HepG2 (cell line): ENCODE data around the gene NDUFB10. TPM values are rescaled to one million over a fixed set of nuclear protein-coding genes. Genes with fewer than 3 reads are reported as not detected.

ENCODE experiments used
- BCL6 ChIP-seq: IDR thresholded peaks from 2 replicates; pipeline ENCODE4 v1.6.1; 2016; ENCODE audit warnings: missing genetic modification reagents, missing compliant biosample characterization
- DNMT3B ChIP-seq: conservative IDR thresholded peaks from 2 replicates; pipeline ENCODE4 v1.6.1; 2016; ENCODE audit warnings: missing biosample characterization, control low read depth
- E2F1 ChIP-seq: sonication (generic); formaldehyde crosslinking; IDR thresholded peaks from 2 replicates; pipeline ENCODE4 v1.5.0; 2020; ENCODE audit warnings: missing genetic modification reagents
- HNF4G ChIP-seq, 2 experiments: sonication (generic) in 1 of 2; formaldehyde crosslinking in 1 of 2; IDR thresholded peaks; 2 replicates each; pipeline versions ENCODE4 v1.4.0 to v1.6.1; 2011 to 2020; ENCODE audit warnings: borderline replicate concordance in 2 of 2, low read depth in 2 of 2, mild to moderate bottlenecking in 2 of 2, low read length in 1 of 2, missing genetic modification reagents in 1 of 2, moderate library complexity in 1 of 2
- IRF2 ChIP-seq: IDR thresholded peaks from 2 replicates; pipeline ENCODE4 v1.6.1; 2018; ENCODE audit warnings: missing genetic modification reagents, missing compliant biosample characterization
- JDP2 ChIP-seq: sonication (generic); formaldehyde crosslinking; IDR thresholded peaks from 2 replicates; pipeline ENCODE4 v1.8.1; 2022; ENCODE audit warnings: missing genetic modification reagents, borderline replicate concordance
- KAT7 ChIP-seq: IDR thresholded peaks from 2 replicates; pipeline ENCODE4 v1.6.1; 2018; ENCODE audit warnings: borderline replicate concordance, missing compliant biosample characterization
- MYPOP ChIP-seq: sonication (generic); formaldehyde crosslinking; IDR thresholded peaks from 2 replicates; pipeline ENCODE4 v1.8.1; 2023; ENCODE audit warnings: mild to moderate bottlenecking, moderate library complexity, missing genetic modification reagents
- PHF21A ChIP-seq: sonication (generic); formaldehyde crosslinking; IDR thresholded peaks from 2 replicates; pipeline ENCODE4 v1.5.0; 2020; ENCODE audit warnings: mild to moderate bottlenecking, missing genetic modification reagents
- POGK ChIP-seq: sonication (generic); formaldehyde crosslinking; conservative IDR thresholded peaks from 2 replicates; pipeline ENCODE4 v1.8.0; 2022; ENCODE audit warnings: mild to moderate bottlenecking, moderate library complexity, missing genetic modification reagents
- REXO4 ChIP-seq: sonication (generic); formaldehyde crosslinking; IDR thresholded peaks from 2 replicates; pipeline ENCODE4 v1.8.0; 2022; ENCODE audit warnings: missing genetic modification reagents, mild to moderate bottlenecking, borderline replicate concordance
- ZBTB4 ChIP-seq: sonication (generic); formaldehyde crosslinking; IDR thresholded peaks from 2 replicates; pipeline ENCODE4 v1.4.0; 2020; ENCODE audit warnings: missing genetic modification reagents, mild to moderate bottlenecking, borderline replicate concordance
- ZNF124 ChIP-seq: sonication (generic); formaldehyde crosslinking; IDR thresholded peaks from 2 replicates; pipeline ENCODE4 v1.4.0; 2020; ENCODE audit warnings: missing genetic modification reagents
- ZNF160 ChIP-seq: sonication (generic); formaldehyde crosslinking; IDR thresholded peaks from 2 replicates; pipeline ENCODE4 v1.8.0; 2022; ENCODE audit warnings: mild to moderate bottlenecking, inconsistent platforms, missing genetic modification reagents
- ZNF256 ChIP-seq: sonication (generic); formaldehyde crosslinking; conservative IDR thresholded peaks from 2 replicates; pipeline ENCODE4 v1.4.0; 2020; ENCODE audit warnings: missing genetic modification reagents
- ZNF503 ChIP-seq: sonication (generic); formaldehyde crosslinking; IDR thresholded peaks from 2 replicates; pipeline ENCODE4 v1.4.0; 2020; ENCODE audit warnings: missing genetic modification reagents
- ZNF598 ChIP-seq: sonication (generic); formaldehyde crosslinking; IDR thresholded peaks from 2 replicates; pipeline ENCODE4 v1.5.1; 2020; ENCODE audit warnings: mild to moderate bottlenecking, missing genetic modification reagents, borderline replicate concordance
- ZNF616 ChIP-seq: sonication (generic); formaldehyde crosslinking; IDR thresholded peaks from 2 replicates; pipeline ENCODE4 v1.5.0; 2020; ENCODE audit warnings: low read depth, mild to moderate bottlenecking, missing genetic modification reagents
- ZZZ3 ChIP-seq: sonication (generic); formaldehyde crosslinking; IDR thresholded peaks from 2 replicates; pipeline ENCODE4 v1.4.0; 2020; ENCODE audit warnings: missing genetic modification reagents, mild to moderate bottlenecking, borderline replicate concordance
- polyA plus RNA-seq, 8 experiments: library from polyadenylated mRNA; depleted of rRNA in 3 of 8; stranded (reverse) in 7 of 8; unstranded in 1 of 8; fragments of >200 nt; fragmentation: Illumina TruSeq in 4 of 8; extraction: Trizol in 4 of 8; gene quantifications; 2 replicates each; pipeline versions ENCODE4 v1.2.1 to v1.2.3, GENCODE V29; 2011 to 2016; ENCODE audit warnings: low read depth in 4 of 8, missing spikeins in 1 of 8, mixed read lengths in 1 of 8; ENCODE audit not compliant: insufficient read depth in 1 of 8
- total RNA-seq, 5 experiments: library from RNA; depleted of rRNA; stranded (reverse); fragments of >200 nt; fragmentation: Illumina TruSeq; extraction: Trizol; gene quantifications; 2 replicates each; pipeline ENCODE4 v1.2.3, GENCODE V29; 2016; ENCODE audit warnings: low read depth in 1 of 5

Gene NDUFB10
- total and polyA plus RNA-seq, 2 of the 13 experiments (the other 11 are each of a cell fraction or from before 2014, with no cell fraction given): 68.6 to 157 TPM

- TF ChIP-seq POGK (CRISPR knock-in tag): peak; percentile 98
- TF ChIP-seq KAT7 (CRISPR knock-in tag): peak; percentile 95
- no peak for TF ChIP-seq MYPOP
- TF ChIP-seq E2F1 (CRISPR knock-in tag): peak; percentile 76; the same call in 1 of the 2 replicates
- peak; percentile 17; the same call in 1 of the 2 replicates for TF ChIP-seq ZNF256 (CRISPR knock-in tag)
- no peak; the same call in 1 of the 2 replicates for TF ChIP-seq ZNF124 (CRISPR knock-in tag)
- peak; percentile 97; the same call in 1 of the 2 replicates for TF ChIP-seq ZZZ3 (CRISPR knock-in tag)
- peak; percentile 88 for TF ChIP-seq PHF21A (CRISPR knock-in tag)
- TF ChIP-seq ZNF503: peak; percentile 83; the same call in 1 of the 2 replicates
- TF ChIP-seq ZNF616 (CRISPR knock-in tag): no peak
- TF ChIP-seq BCL6 (CRISPR knock-in tag): peak; percentile 59; the same call in 1 of the 2 replicates
- TF ChIP-seq ZNF160 (CRISPR knock-in tag): peak; percentile 71; the same call in 1 of the 2 replicates
- peak; percentile 66; the same call in 1 of the 2 replicates for TF ChIP-seq ZBTB4 (CRISPR knock-in tag)
- peak; percentile 98 for TF ChIP-seq IRF2 (CRISPR knock-in tag)
- TF ChIP-seq HNF4G (IDR thresholded peaks at IDR 0.05; ENCODE audit: borderline replicate concordance, low read depth, low read length): no peak
- TF ChIP-seq HNF4G (CRISPR knock-in tag; IDR thresholded peaks at IDR 0.05; ENCODE audit: borderline replicate concordance, low read depth): peak; percentile 36; the same call in 1 of the 2 replicates
- TF ChIP-seq DNMT3B: peak; percentile 65
- TF ChIP-seq ZNF598 (CRISPR knock-in tag): peak; percentile 63
- no peak for TF ChIP-seq REXO4 (CRISPR knock-in tag)
- no peak for TF ChIP-seq JDP2 (CRISPR knock-in tag)
These were observed 12.6 kb downstream of the NDUFB10 start, which contains the start of gene TBL3 (continued) for GRCh38 chr16:1971796-1972489.
